ENCODE data around the gene LRCH1.

DNA sequence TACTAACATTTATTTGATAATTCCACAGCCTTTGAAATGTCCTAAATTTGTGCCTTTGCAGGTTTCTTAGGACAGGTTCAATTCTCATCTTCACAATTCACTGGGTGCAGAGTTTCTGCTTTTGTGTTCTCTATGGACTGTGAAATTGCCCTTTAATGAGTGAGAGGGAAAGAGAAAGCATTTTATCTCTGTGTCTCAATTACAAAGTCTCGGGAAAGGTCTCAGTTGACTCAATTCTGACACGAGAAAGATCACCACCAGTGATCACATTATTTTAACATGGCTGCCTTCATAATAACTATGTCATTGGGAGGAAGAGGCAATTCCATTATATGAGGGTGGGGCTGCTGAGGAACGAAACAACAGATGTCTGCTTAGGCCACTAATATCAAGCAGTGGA is 26.2 kb upstream of the LRCH1 start:
- TF ChIP-seq, protein P1, sequence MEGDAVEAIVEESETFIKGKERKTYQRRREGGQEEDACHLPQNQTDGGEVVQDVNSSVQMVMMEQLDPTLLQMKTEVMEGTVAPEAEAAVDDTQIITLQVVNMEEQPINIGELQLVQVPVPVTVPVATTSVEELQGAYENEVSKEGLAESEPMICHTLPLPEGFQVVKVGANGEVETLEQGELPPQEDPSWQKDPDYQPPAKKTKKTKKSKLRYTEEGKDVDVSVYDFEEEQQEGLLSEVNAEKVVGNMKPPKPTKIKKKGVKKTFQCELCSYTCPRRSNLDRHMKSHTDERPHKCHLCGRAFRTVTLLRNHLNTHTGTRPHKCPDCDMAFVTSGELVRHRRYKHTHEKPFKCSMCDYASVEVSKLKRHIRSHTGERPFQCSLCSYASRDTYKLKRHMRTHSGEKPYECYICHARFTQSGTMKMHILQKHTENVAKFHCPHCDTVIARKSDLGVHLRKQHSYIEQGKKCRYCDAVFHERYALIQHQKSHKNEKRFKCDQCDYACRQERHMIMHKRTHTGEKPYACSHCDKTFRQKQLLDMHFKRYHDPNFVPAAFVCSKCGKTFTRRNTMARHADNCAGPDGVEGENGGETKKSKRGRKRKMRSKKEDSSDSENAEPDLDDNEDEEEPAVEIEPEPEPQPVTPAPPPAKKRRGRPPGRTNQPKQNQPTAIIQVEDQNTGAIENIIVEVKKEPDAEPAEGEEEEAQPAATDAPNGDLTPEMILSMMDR (optimal IDR thresholded peaks at IDR 0.05 in 1 of 3, IDR thresholded peaks at IDR 0.05 in 1 of 3, conservative IDR thresholded peaks at IDR 0.05 in 1 of 3; ENCODE audit: extremely low read depth in 1 of 3, insufficient read depth in 2 of 3, low read length in 3 of 3): no peak
- TF ChIP-seq EZH2 (IDR thresholded peaks at IDR 0.05; ENCODE audit: low read length): no peak
